Endothelial cell of umbilical vein (primary cell): ENCODE data around the gene DENND1A. TPM values are rescaled to one million over a fixed set of nuclear protein-coding genes. Genes with fewer than 3 reads are reported as not detected.

ENCODE experiments used
- BruUV-seq: library from RNA; stranded (reverse); fragments of 400-500 nt; replicated peaks from 2 replicates; lab custom pipeline; 2021; lab: Mats Ljungman, UMichigan
- CTCF ChIA-PET: fragments of 300-600, 350-600 bp; sonication (Branson Sonifier 250); formaldehyde crosslinking; loops from one replicate; lab custom pipeline; 2021; ENCODE audit warnings: antibody characterized with exemption, inconsistent platforms; lab: Charles Lee
- POLR2A ChIA-PET: fragments of 300-600, 350-600 bp; sonication (Branson Sonifier 250); formaldehyde crosslinking; loops from one replicate; lab custom pipeline; 2021; ENCODE audit warnings: antibody characterized with exemption, inconsistent platforms; lab: Charles Lee
- DNase-seq: peaks from one replicate; pipeline ENCODE4 v3.0.0-alpha.2; 2011; ENCODE audit warnings: low read depth, low spot score
- FAIRE-seq: peaks from 2 replicates; lab custom pipeline; 2011; peaks lifted over from hg19 to GRCh38; lab: Jason Lieb, UNC
- H2AFZ ChIP-seq: 2 replicates; pipeline ENCODE4 v1.6.0; 2012; ENCODE audit warnings: low read depth, low read length, control low read depth, inconsistent platforms
- H3K27ac ChIP-seq: 2 replicates; pipeline ENCODE4 v1.5.1; 2011; ENCODE audit warnings: low read depth, mild to moderate bottlenecking, control low read depth, low read length, moderate library complexity; ENCODE audit not compliant: insufficient read depth
- H3K27me3 ChIP-seq, 2 experiments: 2 replicates each; pipeline versions ENCODE4 v1.6.0 to v1.6.1; 2011; ENCODE audit warnings: low read length in 2 of 2, mixed read lengths in 1 of 2; ENCODE audit not compliant: control insufficient read depth in 2 of 2, insufficient read depth in 2 of 2
- H3K36me3 ChIP-seq, 2 experiments: 2 replicates in 1 of 2; 3 replicates in 1 of 2; pipeline ENCODE4 v1.5.1; 2011; ENCODE audit warnings: low read length in 2 of 2, mild to moderate bottlenecking in 1 of 2, moderate library complexity in 1 of 2; ENCODE audit not compliant: control insufficient read depth in 2 of 2, insufficient read depth in 2 of 2; ENCODE audit errors: extremely low read depth in 1 of 2
- H3K4me1 ChIP-seq: 3 replicates; pipeline ENCODE4 v1.5.1; 2011; ENCODE audit warnings: mild to moderate bottlenecking, low read length; ENCODE audit not compliant: control insufficient read depth, insufficient read depth; ENCODE audit errors: extremely low read depth
- H3K4me2 ChIP-seq: 2 replicates; pipeline ENCODE4 v1.6.1; 2011; ENCODE audit warnings: low read length, control low read depth, mixed read lengths; ENCODE audit not compliant: insufficient read depth
- H3K4me3 ChIP-seq, 3 experiments: fragments of 200-600 bp in 1 of 3; sonication (generic), shearing (Covaris generic) in 1 of 3; replicated peaks in 1 of 3; 2 replicates each; pipeline ENCODE4 v1.5.1; 2011 to 2016; ENCODE audit warnings: control low read depth in 3 of 3, low read length in 3 of 3, mild to moderate bottlenecking in 2 of 3, inconsistent platforms in 1 of 3, low read depth in 1 of 3, moderate library complexity in 1 of 3; ENCODE audit not compliant: insufficient read depth in 1 of 3
- H3K79me2 ChIP-seq: 2 replicates; pipeline ENCODE4 v1.6.0; 2012; ENCODE audit warnings: low read length, inconsistent platforms; ENCODE audit not compliant: control insufficient read depth, insufficient read depth
- H3K9ac ChIP-seq: replicated peaks from 2 replicates; pipeline ENCODE3; 2011; ENCODE audit warnings: low read length, control low read depth; ENCODE audit not compliant: insufficient read depth; ENCODE audit errors: extremely low read depth
- H3K9me1 ChIP-seq: replicated peaks from 3 replicates; pipeline ENCODE4 v1.6.0; 2011; ENCODE audit warnings: mild to moderate bottlenecking, low read length; ENCODE audit not compliant: control insufficient read depth, insufficient read depth; ENCODE audit errors: extremely low read depth
- H3K9me3 ChIP-seq: replicated peaks from 2 replicates; pipeline ENCODE4 v1.5.1; 2012; ENCODE audit warnings: low read length, inconsistent platforms; ENCODE audit not compliant: control insufficient read depth, insufficient read depth
- H4K20me1 ChIP-seq: replicated peaks from 2 replicates; pipeline ENCODE3; 2011; ENCODE audit warnings: mild to moderate bottlenecking, low read length; ENCODE audit not compliant: control insufficient read depth, insufficient read depth; ENCODE audit errors: extremely low read depth
- EZH2 ChIP-seq: IDR thresholded peaks from 2 replicates; pipeline ENCODE4 v1.6.1; 2012; ENCODE audit warnings: borderline replicate concordance, low read depth, mild to moderate bottlenecking, moderate library complexity, low read length, inconsistent platforms; ENCODE audit not compliant: severe bottlenecking
- FOS ChIP-seq: IDR thresholded peaks from 2 replicates; pipeline ENCODE4 v1.6.1; 2011; ENCODE audit warnings: mild to moderate bottlenecking, low read length, moderate library complexity, borderline replicate concordance; ENCODE audit not compliant: insufficient read depth
- GATA2 ChIP-seq: IDR thresholded peaks from 2 replicates; pipeline ENCODE4 v1.7.0; 2011; ENCODE audit warnings: low read depth, mild to moderate bottlenecking, moderate library complexity, mixed read lengths, low read length; ENCODE audit not compliant: insufficient read length, insufficient read depth
- JUN ChIP-seq: IDR thresholded peaks from 2 replicates; pipeline ENCODE4 v1.6.1; 2011; ENCODE audit warnings: borderline replicate concordance, low read depth; ENCODE audit not compliant: insufficient read length, insufficient read depth
- MYC ChIP-seq: IDR thresholded peaks from one replicate; pipeline ENCODE4 v1.6.1; 2011; ENCODE audit warnings: mild to moderate bottlenecking, low read depth, low read length
- POLR2A ChIP-seq: IDR thresholded peaks from 2 replicates; pipeline ENCODE4 v1.6.1; 2012; ENCODE audit warnings: low read depth, mild to moderate bottlenecking, control low read depth, low read length
- POLR2AphosphoS5 ChIP-seq: IDR thresholded peaks from 2 replicates; pipeline ENCODE4 v1.6.1; 2012; ENCODE audit warnings: low read depth, mild to moderate bottlenecking, control low read depth, low read length, moderate library complexity; ENCODE audit not compliant: insufficient read depth
- dilution Hi-C: fragments of 300-500 bp; cut with MboI; formaldehyde crosslinking; loops from one replicate; pipeline ENCODE4 v1.15.0; 2019; ENCODE audit warnings: low sequenced_read_pairs; ENCODE audit not compliant: extremely low pct_ligation_motif_present
- intact Hi-C: fragments of 100-400 bp; cut with micrococcal nuclease; formaldehyde crosslinking; loops from one replicate; pipeline ENCODE4 v1.10.0; 2022
- polyA plus RNA-seq, 4 experiments: library from polyadenylated mRNA; depleted of rRNA in 3 of 4; stranded (reverse) in 3 of 4; unstranded in 1 of 4; fragments of >200 nt; gene quantifications; 2 replicates each; pipeline versions ENCODE4 v1.2.1 to v1.2.3, GENCODE V29; 2011 to 2012; ENCODE audit warnings: missing spikeins in 1 of 4
- total RNA-seq: library from RNA; stranded (reverse); gene quantifications from 2 replicates; pipeline ENCODE4 v1.2.3, GENCODE V29; 2021
- TF ChIP-seq, protein P1 (sequence below): IDR thresholded peaks from 2 replicates; pipeline ENCODE4 v1.6.1; 2011; ENCODE audit not compliant: insufficient read depth, insufficient read length
- TF ChIP-seq, protein P2 (sequence below), 2 donors: IDR thresholded peaks; 1 replicate in 1 of 2; 2 replicates in 1 of 2; pipeline ENCODE4 v1.5.1; 2011; ENCODE audit warnings: low read length in 2 of 2, mild to moderate bottlenecking in 2 of 2, moderate library complexity in 2 of 2, control low read depth in 1 of 2, inconsistent platforms in 1 of 2, low read depth in 1 of 2; ENCODE audit not compliant: insufficient read depth in 1 of 2; ENCODE audit errors: extremely low read depth in 1 of 2

The DENND1A gene
- total and polyA plus RNA-seq, 2 donors (not counting 3 experiments of a cell fraction or from before 2014, with no cell fraction given): 18.5 to 24.5 TPM

GRCh38 chr9:123583646-123584045 lies 346.3 kb downstream of the DENND1A start:
- Histone ChIP-seq H3K9me1 (no peaks in the 10 kb centered on the region), H2AFZ (no peak overlapping the region), H3K79me2 (no peaks in the 10 kb centered on the region), H4K20me1 (no peaks in the 10 kb centered on the region), H3K9ac (no peak overlapping the region), H3K36me3 (no peaks in the 10 kb centered on the region), H3K4me1 (no peaks in the 10 kb centered on the region), H3K9me3 (no peaks in the 10 kb centered on the region), H3K4me2 (no peak overlapping the region), H3K27me3 (no peaks in the 10 kb centered on the region), H3K4me3 (no peak overlapping the region), H3K27ac (no peak overlapping the region)
- DNase-seq (no peak), FAIRE-seq (no peak)
- intact Hi-C loops: no loop called here
- ChIA-PET POLR2A (no interaction called here), CTCF (no interaction called here)
- BruUV-seq: no TSS peak
- dilution Hi-C loops: no loop called here
- TF ChIP-seq POLR2AphosphoS5 (no peak), MYC (no peak), FOS (no peak), GATA2 (no peak), JUN (no peak), EZH2 (no peak), POLR2A (no peak)
- TF ChIP-seq, protein P1, sequence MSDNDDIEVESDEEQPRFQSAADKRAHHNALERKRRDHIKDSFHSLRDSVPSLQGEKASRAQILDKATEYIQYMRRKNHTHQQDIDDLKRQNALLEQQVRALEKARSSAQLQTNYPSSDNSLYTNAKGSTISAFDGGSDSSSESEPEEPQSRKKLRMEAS: no peak
- TF ChIP-seq, protein P2, sequence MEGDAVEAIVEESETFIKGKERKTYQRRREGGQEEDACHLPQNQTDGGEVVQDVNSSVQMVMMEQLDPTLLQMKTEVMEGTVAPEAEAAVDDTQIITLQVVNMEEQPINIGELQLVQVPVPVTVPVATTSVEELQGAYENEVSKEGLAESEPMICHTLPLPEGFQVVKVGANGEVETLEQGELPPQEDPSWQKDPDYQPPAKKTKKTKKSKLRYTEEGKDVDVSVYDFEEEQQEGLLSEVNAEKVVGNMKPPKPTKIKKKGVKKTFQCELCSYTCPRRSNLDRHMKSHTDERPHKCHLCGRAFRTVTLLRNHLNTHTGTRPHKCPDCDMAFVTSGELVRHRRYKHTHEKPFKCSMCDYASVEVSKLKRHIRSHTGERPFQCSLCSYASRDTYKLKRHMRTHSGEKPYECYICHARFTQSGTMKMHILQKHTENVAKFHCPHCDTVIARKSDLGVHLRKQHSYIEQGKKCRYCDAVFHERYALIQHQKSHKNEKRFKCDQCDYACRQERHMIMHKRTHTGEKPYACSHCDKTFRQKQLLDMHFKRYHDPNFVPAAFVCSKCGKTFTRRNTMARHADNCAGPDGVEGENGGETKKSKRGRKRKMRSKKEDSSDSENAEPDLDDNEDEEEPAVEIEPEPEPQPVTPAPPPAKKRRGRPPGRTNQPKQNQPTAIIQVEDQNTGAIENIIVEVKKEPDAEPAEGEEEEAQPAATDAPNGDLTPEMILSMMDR (IDR thresholded peaks at IDR 0.05; ENCODE audit: extremely low read depth in 1 of 2, insufficient read depth in 1 of 2, low read depth in 1 of 2, low read length in 2 of 2): no peak
